CD4-positive, alpha-beta T cell treated with Interleukin-6 at 100 ng/mL for 8 hours (primary cell): ENCODE measurements around the gene NFIC.
A peak's percentile ranks its signal among the peaks of the same experiment; 100 is the strongest.

Experiments used
- DNase-seq: peaks from one replicate; pipeline ENCODE4 v3.0.0-alpha.2; 2020; ENCODE audit warnings: mixed read lengths, low spot score

Gene NFIC

DNA sequence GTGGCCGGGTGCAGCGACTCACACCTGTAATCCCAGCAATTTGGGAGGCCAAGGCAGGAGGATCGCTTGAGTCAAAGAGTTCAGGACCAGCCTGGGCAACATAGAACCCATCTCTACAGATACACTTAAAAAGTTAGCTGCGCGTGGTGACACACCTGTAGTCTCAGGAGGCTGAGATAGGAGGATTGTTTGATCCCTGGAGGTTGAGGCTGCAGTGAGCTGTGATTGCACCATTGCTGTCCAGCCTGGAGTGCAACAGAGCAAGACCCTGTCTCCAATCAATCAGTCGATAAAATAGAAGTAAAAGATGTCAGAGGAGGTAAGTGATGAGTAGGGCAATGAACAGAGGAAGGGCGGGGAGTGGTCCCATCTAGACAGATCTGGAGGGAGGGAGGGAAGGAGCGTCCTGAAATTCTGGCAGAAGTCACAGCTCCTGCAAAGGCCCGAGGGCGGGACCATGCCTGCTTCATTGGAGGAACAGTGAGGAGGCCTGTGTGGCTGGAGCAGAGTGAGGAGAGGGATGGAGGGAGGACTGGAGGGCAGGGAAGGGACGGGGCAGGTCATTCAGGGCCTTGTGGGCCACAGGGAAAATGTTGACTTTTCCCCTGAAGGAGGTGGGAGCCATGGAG, 104.2 kb downstream of the NFIC start:
- no peak for DNase-seq

DNA sequence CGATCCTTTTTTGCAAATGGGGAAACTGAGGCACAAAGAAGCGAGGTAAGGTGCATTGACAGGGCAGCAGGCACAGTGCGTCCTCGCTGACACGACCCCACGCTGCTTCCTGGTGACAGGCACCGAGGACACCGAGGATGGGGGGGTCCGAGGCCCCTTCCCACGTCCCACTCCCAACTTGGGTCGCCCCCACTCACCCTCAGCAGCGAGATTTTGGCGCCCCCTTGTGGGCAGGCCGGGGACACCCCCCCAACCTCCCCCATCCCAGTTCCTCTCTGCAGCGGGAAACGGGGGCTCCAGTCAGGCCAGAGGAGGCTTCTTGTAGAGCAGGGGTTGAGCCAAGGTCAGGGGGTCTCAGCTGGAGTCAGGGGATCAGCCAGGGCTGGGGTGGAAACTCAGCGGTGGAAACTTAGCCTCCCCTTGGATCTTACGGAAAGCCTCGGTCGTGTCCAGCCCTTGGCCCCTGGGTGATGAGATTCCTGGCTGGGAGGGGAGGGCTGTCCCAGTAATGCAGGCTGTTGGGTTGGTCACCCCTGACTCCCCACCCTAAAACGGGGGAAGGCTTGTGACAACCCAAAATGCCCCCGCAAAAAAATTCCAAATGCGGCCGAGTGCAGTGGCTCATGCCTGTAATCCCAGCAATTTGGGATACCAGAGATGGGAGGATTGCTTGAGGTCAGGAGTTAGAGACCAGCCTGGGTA, 105.7 kb downstream of the NFIC start:
- peak; percentile 16 for DNase-seq

DNA sequence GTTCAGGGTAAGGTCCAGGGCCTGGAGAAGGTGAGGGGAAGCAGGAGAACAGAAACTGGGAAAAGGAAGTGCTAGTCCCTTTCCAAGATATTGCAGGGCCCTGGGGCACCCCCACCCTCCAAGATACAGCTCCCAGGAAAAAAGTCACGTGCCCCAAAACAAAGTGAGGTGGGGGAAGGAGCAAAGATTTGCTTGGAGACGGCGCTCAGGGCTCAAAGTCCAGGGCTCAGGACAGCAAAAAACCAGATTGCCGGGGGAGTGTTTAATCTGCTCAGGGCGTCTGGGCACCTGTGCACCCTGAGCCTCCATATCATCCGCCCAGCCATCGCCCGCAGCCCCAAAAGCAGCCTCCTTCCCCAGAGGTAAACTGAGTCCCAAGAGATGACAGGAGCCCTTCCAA, 107.6 kb downstream of the NFIC start:
- DNase-seq = no peak

DNA sequence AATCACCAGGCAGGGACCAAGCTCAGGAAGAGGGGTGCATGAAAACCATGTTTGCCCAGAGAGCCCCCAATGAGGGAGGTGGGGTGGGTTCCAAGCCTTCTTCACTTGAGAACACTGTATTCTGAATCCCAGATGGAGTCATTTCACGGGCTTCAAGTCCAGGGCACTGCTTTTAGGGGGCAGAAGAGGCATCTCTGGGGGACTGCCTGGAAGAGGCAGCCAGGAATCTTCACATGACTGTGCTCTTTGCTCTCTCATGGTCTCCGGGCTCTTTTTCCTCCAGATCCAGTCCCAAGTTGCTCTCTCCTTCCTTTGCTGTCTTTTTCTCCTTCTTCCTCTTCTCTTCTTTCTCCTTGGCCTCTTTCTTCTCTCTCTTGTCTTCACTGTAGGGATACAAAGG, 108.2 kb downstream of the NFIC start:
- no peak for DNase-seq

DNA sequence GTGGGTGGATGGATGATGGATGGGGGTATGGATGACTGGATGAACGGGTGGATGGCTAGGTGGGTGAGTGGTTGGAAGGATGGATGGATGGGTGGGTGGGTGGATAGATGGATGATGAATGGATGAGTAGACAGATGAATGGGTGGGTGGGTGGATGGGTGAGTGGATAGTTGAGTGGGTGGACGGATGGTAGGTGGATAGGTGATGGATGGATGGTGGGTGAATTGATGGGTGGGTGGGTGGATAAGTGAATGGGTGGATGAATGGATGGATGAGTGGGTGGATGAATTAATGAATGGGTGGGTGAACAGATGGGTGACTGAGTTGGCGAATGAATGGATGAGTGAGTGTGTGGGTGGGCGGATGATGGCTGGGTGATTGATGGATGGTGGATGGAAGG, 109.1 kb downstream of the NFIC start:
- no peak for DNase-seq

DNA sequence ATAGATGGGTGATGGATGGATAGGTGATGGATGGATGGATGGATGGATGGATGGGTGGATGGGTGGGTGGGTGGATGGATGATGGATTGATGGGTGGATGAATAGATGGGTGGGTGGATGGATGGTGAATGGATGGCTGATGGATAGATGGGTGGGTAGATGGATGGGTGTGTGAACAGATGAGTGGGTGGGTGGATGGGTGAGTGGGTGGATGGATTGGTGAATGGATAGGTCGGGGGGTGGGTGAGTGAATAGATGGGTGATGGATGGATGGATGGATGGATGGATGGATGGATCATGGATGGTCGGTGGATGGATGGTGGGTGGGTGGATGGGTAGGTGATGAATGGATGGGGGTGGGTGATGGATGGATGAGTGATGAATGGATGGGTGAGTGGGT, 110.4 kb downstream of the NFIC start:
- DNase-seq = no peak

DNA sequence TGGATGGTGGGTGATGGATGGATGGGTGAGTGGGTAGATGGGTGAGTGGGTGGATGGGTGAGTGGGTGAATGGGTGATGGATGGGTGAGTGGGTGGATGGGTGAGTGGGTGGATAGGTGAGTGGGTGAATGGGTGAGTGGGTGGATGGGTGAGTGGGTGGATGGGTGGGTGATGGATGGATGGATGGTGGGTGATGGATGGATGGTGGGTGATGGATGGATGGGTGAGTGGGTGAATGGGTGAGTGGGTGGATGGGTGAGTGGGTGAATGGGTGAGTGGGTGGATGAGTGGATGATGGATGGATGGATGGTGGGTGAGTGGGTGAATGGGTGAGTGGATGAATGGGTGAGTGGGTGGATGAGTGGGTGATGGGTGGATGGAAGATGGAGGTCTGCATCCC, 111.1 kb downstream of the NFIC start:
- no peak for DNase-seq

DNA sequence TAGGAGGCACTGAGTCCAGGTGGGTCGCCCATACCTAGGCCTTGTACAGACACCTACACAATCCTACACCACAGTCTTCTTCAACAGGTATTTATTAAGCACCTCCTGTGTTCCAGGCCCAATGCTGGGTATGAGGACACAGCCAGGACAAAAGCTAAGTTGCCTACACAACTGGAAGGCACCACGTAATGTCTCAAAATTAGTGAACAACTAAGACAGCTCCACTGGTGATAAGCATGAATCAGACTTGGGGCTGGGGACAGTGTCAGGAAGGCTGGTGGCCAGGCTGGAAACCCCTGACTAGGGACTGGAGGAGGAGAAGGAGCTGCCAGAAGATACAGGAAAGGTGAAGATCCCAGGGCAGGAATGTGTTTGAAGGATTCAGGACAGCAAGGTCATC, 111.6 kb downstream of the NFIC start:
- DNase-seq = no peak

DNA sequence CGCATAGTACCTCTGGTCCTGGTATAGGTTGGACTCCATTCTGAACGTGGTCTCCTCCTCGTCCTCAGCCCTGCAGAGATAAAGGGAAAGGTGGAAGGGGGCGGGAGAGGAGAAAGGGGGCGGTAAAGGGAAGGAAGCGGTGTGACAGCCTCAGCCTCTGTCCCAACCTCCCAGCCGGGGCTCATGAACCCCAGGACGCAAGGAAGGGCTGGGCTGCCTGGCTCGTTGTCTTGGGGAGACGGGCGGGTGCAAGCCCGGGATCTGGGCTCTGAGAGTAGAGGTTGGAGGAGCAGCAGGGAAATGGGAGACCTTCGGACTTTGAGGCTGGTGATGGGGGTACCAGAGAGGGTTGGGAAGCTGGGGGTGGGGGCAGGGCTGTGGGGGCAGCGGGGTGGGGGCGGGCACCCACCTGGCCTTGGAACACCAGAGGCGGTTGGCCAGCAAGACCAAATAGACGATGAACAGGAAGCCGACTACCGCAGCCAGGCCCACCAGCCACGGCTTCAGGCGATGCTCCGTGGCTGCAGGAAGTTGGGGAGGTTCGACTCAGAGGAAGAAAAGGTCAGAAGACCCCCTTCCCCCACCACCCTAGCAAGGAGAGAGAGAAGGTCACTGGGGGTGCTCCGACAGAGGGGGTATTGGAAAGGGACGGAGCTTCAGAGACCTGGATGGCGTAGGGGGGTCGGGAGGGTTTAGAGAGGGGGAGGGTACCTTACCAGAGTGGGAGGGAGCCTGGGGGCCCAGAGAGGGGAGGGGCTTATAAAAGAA, 112.2 kb downstream of the NFIC start:
- no peak for DNase-seq

DNA sequence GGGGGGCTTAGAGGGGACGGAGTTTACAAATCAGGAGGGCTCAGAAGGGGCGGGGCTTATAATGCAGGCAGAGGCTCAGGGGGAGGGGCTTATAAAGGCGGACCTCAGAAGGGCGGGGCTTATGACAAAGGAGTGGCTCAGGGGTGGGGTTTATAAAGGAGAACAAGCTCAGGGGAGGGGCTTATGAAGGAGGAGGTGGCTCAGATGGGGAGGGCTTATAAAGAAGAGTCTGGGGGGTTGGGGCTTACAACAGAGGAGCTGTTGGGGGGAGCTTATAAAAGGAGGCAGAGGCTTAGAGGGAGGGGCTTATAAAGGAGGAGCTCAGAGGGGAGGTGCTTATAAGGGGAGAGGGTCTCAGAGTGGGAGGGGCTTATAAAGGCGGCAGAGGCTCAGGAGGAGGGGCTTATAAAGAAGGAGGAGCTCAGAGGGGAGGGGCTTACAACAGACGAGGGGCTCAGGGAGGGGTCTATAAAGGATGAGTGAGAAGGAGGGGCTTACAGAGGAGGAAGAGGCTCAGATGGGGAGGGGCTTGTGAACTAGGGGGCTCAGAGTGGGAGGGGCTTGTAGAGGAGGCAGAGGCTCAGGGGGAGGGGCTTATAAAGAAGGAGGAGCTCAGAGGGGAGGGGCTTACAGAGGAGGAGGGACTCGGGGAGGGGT, 112.9 kb downstream of the NFIC start:
- peak; percentile 29 for DNase-seq

DNA sequence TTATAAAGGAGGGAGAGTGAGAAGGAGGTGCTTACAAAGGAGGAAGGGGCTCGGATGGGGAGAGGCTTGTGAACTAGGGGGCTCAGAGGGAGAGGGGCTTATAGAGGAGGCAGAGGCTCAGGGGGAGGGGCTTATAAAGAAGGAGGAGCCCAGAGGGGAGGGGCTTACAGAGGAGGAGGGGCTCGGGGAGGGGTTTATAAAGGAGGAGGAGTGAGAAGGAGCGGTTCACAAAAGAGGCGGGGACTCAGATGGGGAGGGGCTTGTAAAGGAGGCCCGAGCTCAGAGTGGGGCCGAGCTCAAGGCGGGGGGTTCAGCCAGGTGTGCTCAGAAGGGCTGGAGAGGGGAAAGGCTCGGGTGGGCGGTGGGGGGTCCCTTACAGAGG, 113.4 kb downstream of the NFIC start:
- no peak for DNase-seq

DNA sequence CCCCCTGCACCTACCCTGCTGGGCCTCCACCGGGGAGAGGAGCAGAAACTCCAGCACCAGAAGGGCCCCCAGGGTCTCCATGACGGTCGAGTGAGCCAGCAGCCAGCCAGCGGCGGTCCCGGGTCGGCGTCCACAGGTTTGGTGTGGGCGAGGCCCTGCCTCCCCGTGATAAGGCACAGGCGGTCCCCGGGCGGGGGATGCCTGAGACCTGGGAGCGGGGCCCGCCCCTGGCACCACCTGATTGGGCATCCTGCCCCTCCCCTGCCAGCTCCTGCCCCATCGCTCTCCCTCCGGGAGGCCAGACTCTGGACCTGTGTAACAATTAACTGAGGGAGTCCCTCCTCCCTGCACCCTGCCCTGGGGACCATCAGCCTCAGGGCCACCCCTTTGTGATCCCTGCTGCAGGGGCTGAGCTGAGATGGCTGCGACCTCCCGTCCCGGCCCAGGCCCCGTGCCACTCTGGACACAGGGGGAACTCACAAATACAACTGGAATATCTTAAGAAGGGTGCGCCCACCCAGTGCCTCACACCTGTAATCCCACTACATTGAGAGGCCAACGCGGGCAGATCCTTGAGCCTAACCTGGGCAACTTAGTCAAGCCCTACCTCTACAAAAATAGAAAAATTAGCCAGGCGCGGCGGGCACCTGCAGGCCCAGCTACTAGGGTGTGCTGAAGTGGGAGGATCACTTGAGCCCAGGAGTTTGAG, 114.2 kb downstream of the NFIC start, which contains the start of gene SMIM24:
Gene SMIM24 (minus strand): TSS at position 143 of the 709 bp plus-strand sequence. CDS start 62 bp downstream, at position 81.
- DNase-seq = no peak

DNA sequence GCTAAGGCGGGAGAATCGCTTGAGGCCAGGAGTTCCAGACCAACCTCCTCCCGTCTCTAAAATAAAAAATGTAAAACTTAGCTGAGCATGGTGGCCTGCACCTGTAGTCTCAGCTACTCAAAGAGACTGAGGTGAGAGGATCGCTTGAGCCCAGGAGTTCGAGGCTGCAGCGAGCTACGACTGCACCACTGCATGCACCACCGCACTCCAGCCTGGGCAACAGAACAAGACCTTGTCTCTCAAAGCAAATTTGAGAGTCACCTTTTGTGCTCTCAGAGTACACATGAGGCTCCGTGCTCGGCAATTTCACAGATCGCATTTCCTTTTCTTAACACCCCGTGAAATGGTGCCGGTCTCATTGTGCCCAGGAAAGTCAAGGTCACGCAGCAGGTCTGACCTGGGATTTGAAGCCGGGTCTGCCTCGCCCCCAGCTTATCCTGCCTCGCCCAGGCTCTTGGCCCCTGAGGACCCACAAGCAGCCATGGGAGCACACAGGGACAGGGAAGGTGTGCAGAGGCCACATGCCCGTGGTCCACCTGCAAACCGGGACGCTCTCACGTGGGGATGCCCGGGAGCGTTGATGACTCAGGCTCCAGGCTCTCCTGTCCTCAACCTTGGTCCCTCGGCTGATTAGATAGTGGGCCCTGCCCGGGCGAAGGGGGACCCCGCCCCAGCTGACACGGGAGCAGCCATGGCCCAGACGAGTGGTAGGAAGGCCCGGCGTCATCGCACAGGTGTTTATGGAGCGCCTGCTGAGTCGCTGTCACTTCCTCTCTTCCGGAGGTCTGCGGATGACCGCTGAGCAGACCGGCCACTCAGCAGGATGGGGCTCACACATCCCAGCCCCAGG, 115.1 kb downstream of the NFIC start:
- no peak for DNase-seq

DNA sequence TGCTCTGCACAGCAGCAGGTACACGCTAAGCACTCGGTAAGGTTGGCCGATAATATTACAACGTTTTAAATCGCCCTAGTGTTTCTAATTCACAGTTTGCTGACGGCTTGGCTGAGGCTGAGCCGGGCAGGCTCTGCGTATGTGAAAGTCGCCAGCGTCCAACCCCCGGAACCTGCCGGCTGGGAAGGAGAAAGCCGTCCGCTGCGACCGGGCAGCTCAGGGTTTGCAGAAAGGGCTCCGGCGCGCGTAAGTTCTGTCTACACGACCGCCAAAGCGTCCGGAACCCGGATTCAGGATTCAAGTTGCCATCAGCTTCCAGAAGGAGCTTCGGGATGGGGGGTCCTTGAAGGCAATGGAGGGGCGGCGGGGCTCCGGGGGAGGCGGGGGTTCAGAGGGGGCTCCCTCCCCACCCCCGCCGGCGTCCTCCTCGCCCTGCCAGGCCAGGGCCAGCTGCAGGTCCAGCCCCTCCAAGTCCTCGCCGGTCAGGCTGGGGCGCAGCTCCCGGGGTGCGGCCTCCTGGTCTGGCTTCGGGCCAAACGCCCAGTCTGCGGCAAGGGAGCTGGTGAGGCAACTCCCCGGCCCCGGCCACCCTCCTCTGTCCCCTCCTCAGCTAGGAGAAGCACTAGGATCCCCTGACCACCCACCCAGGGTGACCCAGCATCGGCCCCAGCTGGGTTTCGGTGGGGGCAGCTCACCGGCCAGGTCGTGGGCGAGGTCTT, 116.3 kb downstream of the NFIC start:
- no peak for DNase-seq

DNA sequence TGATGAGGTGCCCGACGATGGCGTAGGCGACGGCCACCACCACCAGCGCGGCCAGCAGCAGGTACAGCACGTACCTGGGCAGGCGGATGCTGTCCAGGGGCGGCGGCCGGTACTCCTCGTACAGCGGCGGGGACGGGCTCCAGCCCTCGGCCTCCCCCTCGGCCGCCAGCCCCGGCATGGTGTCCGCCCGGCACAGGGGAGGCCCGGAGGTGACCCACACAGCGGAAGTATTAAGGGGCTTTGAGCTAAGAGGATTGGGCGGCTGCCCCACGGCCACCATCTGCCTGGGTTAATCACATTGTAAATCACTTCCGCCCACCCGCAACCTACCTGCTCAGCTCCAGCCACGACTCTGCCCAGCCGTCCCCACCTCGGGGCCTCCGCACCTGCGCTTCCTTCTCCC, 116.8 kb downstream of the NFIC start, which contains the start of gene SMIM44:
Gene SMIM44 (minus strand): TSS at position 216 of the 403 bp plus-strand sequence. CDS start 38 bp downstream, at position 178.
- DNase-seq = no peak

DNA sequence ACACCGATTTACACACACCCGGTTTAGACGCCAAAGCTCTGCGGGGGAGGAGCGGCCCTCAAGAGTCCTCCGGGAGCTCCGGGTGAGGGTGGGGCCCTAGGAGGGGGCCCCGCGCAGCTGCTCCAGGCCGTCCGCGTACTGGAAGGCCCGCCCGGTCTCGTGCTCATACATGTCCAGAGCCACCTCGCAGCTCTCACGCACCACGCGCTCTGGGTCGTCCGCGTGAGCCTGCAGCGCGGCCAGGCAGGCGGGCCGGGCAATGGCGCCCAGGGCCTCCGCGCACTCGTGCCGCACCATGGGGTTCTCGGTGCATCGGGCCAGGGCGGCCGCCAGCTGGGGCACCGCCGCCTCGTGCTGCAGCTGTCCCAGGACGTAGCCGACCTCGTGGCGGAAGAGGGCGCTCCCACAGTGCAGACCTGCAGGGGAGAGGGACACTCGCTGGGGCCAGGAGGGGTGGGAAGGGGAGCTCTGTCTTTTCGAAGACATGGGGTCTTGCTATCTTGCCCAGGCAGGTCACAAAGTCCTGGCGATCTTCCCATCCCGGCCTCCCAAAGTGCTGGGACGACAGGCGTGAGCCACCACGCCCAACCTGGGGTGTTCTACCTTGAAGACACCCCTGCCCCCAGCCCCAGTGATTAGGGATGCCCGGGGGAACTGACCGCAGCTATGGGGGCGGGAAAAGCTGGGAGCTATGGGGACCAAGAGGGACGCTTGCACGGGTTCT, 125.2 kb downstream of the NFIC start:
- DNase-seq = no peak

DNA sequence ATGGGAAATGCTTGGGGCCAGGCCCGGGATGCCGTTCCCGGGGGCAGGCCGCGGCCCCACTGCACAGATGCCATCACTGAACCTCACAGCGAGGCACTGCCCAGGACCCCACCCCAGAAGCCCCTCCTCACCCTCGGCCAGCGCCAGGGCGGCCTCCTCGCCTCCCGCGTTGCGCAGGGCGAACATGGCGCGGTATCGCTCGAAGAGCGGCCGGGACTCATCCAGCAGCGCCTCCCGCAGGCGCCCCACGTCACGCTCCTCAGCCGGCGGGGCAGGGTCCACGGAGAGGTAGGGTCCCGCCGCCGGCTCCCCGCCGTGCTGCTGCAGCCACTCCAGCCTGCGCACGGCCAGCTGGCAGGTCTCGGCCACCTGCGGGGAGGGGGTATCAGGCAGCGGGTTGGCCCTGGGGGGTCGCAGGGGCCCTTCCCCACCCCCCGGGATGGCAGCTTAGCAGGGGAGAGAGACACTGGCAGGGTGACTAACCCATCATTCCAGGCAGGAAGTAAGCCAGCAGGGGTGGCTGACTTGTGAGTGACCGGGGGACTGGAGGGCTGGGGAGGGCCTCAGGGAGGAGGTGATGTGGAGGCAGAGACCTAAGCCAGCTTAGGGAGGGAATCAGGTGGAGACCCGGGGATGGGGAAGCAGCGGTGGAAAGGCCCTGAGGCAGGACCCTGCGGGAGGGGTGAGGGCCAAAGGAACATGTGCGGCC, 125.9 kb downstream of the NFIC start:
- no peak for DNase-seq

DNA sequence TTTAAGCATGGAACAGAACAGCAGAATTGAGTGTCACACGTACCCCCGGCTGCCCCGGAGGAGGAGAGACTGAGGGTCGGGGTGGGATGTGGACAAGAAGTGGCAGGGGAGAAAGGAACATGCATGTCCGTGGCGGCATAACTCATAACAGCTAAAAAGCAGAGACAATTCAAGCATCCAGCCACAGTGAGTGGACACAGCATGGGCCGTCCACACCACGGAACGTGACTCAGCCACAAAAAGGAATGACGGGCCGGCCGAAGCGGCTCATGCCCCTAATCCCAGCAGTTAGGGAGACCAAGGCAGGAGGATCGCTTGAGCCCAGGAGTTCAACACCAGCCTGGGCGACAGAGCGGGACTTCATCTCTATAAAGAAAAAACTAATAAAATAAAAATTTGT, 126.5 kb downstream of the NFIC start:
- DNase-seq = no peak

DNA sequence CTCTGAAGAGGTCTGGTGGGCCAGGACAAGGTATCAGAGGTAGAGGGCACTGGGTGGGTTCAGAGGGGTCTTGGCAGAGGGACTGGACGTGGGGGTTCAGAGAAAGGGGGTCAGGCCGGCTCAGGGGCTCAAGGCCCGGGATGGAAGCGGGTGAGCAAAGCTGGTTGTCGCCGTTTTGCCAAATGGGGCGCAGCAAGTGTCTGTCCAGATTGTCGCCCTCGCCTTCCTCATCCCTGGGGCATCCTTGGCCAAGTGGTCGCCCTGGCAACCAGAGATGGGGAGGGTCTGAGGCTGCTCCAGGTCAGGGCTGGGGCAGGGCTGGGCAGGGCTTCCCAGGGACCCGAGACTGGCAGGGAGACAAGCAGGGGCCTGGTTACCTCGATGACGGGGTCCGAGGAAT, 127.3 kb downstream of the NFIC start:
- no peak for DNase-seq
